Thyroid gland (tissue), 4 donors: ENCODE data around the gene IFNG.

Experiments used
- POLR2A ChIP-seq, 2 donors: fragments of 450-650 bp; IDR thresholded peaks; one replicate each; pipeline ENCODE4 v1.6.1; 2017; ENCODE audit warnings: antibody characterized with exemption in 2 of 2, mild to moderate bottlenecking in 2 of 2, moderate library complexity in 1 of 2
- TF ChIP-seq, protein P1 (sequence below), 6 experiments: fragments of 200-600 bp in 3 of 6; fragments of 450-650 bp in 3 of 6; sonication (generic) in 3 of 6; IDR thresholded peaks; one replicate each; pipeline ENCODE4 v1.5.1; 2016 to 2019; ENCODE audit warnings: antibody characterized with exemption in 6 of 6, mild to moderate bottlenecking in 2 of 6, inconsistent platforms in 1 of 6, moderate library complexity in 1 of 6

DNA sequence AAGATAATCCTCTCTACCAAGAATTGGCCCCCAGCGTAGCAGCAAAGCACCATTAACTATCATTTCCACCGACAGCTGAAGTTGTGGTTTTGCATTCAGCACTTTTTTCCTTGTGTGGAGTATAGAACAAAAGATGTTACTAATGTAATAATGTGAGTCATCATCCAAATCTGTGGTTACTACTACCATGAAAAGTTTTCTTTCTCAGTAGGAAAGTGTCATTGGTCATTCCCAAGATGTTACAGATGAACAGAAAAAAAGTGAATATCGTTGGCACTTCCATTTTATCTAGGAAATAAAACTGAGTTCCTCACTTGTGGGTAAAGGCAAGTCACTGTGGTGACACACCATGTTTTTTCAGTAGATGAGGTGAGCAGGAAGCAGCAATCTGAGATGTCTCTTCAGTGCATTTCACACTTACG lies 30.3 kb upstream of the IFNG start:
- TF ChIP-seq, protein P1, sequence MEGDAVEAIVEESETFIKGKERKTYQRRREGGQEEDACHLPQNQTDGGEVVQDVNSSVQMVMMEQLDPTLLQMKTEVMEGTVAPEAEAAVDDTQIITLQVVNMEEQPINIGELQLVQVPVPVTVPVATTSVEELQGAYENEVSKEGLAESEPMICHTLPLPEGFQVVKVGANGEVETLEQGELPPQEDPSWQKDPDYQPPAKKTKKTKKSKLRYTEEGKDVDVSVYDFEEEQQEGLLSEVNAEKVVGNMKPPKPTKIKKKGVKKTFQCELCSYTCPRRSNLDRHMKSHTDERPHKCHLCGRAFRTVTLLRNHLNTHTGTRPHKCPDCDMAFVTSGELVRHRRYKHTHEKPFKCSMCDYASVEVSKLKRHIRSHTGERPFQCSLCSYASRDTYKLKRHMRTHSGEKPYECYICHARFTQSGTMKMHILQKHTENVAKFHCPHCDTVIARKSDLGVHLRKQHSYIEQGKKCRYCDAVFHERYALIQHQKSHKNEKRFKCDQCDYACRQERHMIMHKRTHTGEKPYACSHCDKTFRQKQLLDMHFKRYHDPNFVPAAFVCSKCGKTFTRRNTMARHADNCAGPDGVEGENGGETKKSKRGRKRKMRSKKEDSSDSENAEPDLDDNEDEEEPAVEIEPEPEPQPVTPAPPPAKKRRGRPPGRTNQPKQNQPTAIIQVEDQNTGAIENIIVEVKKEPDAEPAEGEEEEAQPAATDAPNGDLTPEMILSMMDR (IDR thresholded peaks at IDR 0.05) = no peak
- TF ChIP-seq POLR2A (IDR thresholded peaks at IDR 0.05) = no peak
